IMR-90 (cell line): ENCODE measurements around the gene C3orf52. TPM values are rescaled to one million over a fixed set of nuclear protein-coding genes. Genes with fewer than 3 reads are reported as not detected.

Experiments
- ATAC-seq: fragments of 200-7000 bp; cut with Tn5 transposase; 2 replicates; pipeline ENCODE4 v1.9.1; 2020; ENCODE audit warnings: low read depth, mild to moderate bottlenecking, moderate library complexity
- BruUV-seq: library from RNA; stranded (reverse); fragments of 400-500 nt; replicated peaks from 2 replicates; lab custom pipeline; 2021; lab: Mats Ljungman, UMichigan
- CTCF ChIA-PET: fragments of 300-600 bp; formaldehyde crosslinking; extraction: SDS; loops from one replicate; lab custom pipeline; 2021; ENCODE audit warnings: antibody characterized with exemption; lab: Yijun Ruan, JAX
- POLR2A ChIA-PET: fragments of 300-600 bp; sonication (Branson Sonifier 250); formaldehyde crosslinking; loops from one replicate; lab custom pipeline; 2022; ENCODE audit warnings: antibody characterized with exemption; ENCODE audit not compliant: unreplicated experiment; lab: Charles Lee
- DNase-seq: peaks from one replicate; pipeline ENCODE4 v3.0.0; 2013
- H2AFZ ChIP-seq: replicated peaks from 2 replicates; pipeline ENCODE3; 2013; ENCODE audit warnings: low read length, mild to moderate bottlenecking; ENCODE audit not compliant: poor library complexity
- H2AK5ac ChIP-seq: 2 replicates; pipeline ENCODE4 v1.6.1; 2013; ENCODE audit warnings: low read depth, low read length, inconsistent platforms
- H2AK9ac ChIP-seq: replicated peaks from 2 replicates; pipeline ENCODE3; 2013; ENCODE audit warnings: mild to moderate bottlenecking, low read depth, low read length, moderate library complexity; ENCODE audit not compliant: poor library complexity
- H2BK120ac ChIP-seq: 2 replicates; pipeline ENCODE4 v1.6.1; 2013; ENCODE audit warnings: low read depth, low read length, inconsistent platforms
- H2BK15ac ChIP-seq: 3 replicates; pipeline ENCODE4 v1.6.1; 2013; ENCODE audit warnings: low read depth, low read length, inconsistent platforms
- H2BK20ac ChIP-seq: 2 replicates; pipeline ENCODE4 v1.6.1; 2013; ENCODE audit warnings: low read depth, mild to moderate bottlenecking, inconsistent platforms, low read length, moderate library complexity
- H2BK5ac ChIP-seq: 2 replicates; pipeline ENCODE4 v1.6.1; 2013; ENCODE audit warnings: mild to moderate bottlenecking, low read depth, low read length, inconsistent platforms; ENCODE audit not compliant: poor library complexity, severe bottlenecking
- H3K14ac ChIP-seq: replicated peaks from 2 replicates; pipeline ENCODE4 v1.6.1; 2013; ENCODE audit warnings: low read depth, low read length, inconsistent platforms
- H3K18ac ChIP-seq: 2 replicates; pipeline ENCODE4 v1.6.1; 2013; ENCODE audit warnings: low read depth, low read length, control low read depth
- H3K23ac ChIP-seq: 2 replicates; pipeline ENCODE4 v1.6.1; 2013; ENCODE audit warnings: low read depth, low read length, inconsistent platforms
- H3K27ac ChIP-seq: 2 replicates; pipeline ENCODE4 v1.5.1; 2013; ENCODE audit warnings: mild to moderate bottlenecking, control low read depth, low read length; ENCODE audit not compliant: insufficient read depth
- H3K27me3 ChIP-seq: 2 replicates; pipeline ENCODE4 v1.6.1; 2013; ENCODE audit warnings: low read length; ENCODE audit not compliant: control insufficient read depth, insufficient read depth
- H3K36me3 ChIP-seq: 2 replicates; pipeline ENCODE4 v1.6.1; 2013; ENCODE audit warnings: low read length, mixed read lengths; ENCODE audit not compliant: control insufficient read depth, insufficient read depth
- H3K4ac ChIP-seq: 2 replicates; pipeline ENCODE4 v1.6.1; 2013; ENCODE audit warnings: low read depth, low read length, inconsistent platforms
- H3K4me1 ChIP-seq: 2 replicates; pipeline ENCODE4 v1.6.1; 2013; ENCODE audit warnings: low read length, mixed read lengths; ENCODE audit not compliant: control insufficient read depth, insufficient read depth
- H3K4me2 ChIP-seq: 2 replicates; pipeline ENCODE4 v1.6.1; 2013; ENCODE audit warnings: low read depth, mild to moderate bottlenecking, control low read depth, low read length, moderate library complexity
- H3K4me3 ChIP-seq: 2 replicates; pipeline ENCODE4 v1.5.1; 2013; ENCODE audit warnings: low read depth, mild to moderate bottlenecking, control low read depth, low read length, moderate library complexity; ENCODE audit not compliant: insufficient read depth
- H3K56ac ChIP-seq: 2 replicates; pipeline ENCODE4 v1.6.1; 2013; ENCODE audit warnings: low read length, inconsistent platforms; ENCODE audit not compliant: insufficient read depth; ENCODE audit errors: extremely low read depth
- H3K79me1 ChIP-seq, 2 experiments: 2 replicates each; pipeline ENCODE4 v1.6.1; 2013; ENCODE audit warnings: low read length in 2 of 2, inconsistent platforms in 1 of 2, low read depth in 1 of 2
- H3K9ac ChIP-seq: 2 replicates; pipeline ENCODE4 v1.6.1; 2013; ENCODE audit warnings: low read depth, low read length, control low read depth
- H3K9me1 ChIP-seq: 2 replicates; pipeline ENCODE4 v1.6.1; 2013; ENCODE audit warnings: low read length, inconsistent platforms; ENCODE audit not compliant: insufficient read depth
- H3K9me3 ChIP-seq: 2 replicates; pipeline ENCODE4 v1.6.1; 2013; ENCODE audit warnings: low read length; ENCODE audit not compliant: control insufficient read depth, insufficient read depth
- H4K20me1 ChIP-seq: 2 replicates; pipeline ENCODE4 v1.6.1; 2013; ENCODE audit warnings: low read length, inconsistent platforms; ENCODE audit not compliant: insufficient read depth
- H4K5ac ChIP-seq: 2 replicates; pipeline ENCODE4 v1.6.1; 2013; ENCODE audit warnings: mild to moderate bottlenecking, low read depth, low read length, control low read depth
- H4K8ac ChIP-seq, 2 experiments: 2 replicates each; pipeline ENCODE4 v1.6.1; 2013; ENCODE audit warnings: low read depth in 2 of 2, low read length in 2 of 2, control low read depth in 1 of 2, inconsistent platforms in 1 of 2
- H4K91ac ChIP-seq: 2 replicates; pipeline ENCODE4 v1.6.1; 2013; ENCODE audit warnings: low read depth, low read length, inconsistent platforms; ENCODE audit not compliant: insufficient read depth
- BHLHE40 ChIP-seq: fragments of 150-350 bp; IDR thresholded peaks from 2 replicates; pipeline ENCODE4 v1.6.1; 2016; ENCODE audit warnings: mild to moderate bottlenecking, low read depth, low read length
- CEBPB ChIP-seq: IDR thresholded peaks from 2 replicates; pipeline ENCODE4 v1.6.1; 2012; ENCODE audit warnings: low read depth, low read length, improper control_type of control experiment
- CHD1 ChIP-seq: IDR thresholded peaks from 2 replicates; pipeline ENCODE4 v1.6.1; 2012; ENCODE audit warnings: low read depth, low read length, improper control_type of control experiment
- FOS ChIP-seq: fragments of 150-350 bp; IDR thresholded peaks from 2 replicates; pipeline ENCODE4 v1.6.1; 2016; ENCODE audit warnings: low read depth, low read length
- MAFK ChIP-seq: IDR thresholded peaks from 2 replicates; pipeline ENCODE4 v1.6.1; 2012; ENCODE audit warnings: low read depth, low read length, improper control_type of control experiment
- MAZ ChIP-seq: IDR thresholded peaks from 2 replicates; pipeline ENCODE4 v1.6.1; 2012; ENCODE audit warnings: low read depth, mild to moderate bottlenecking, low read length, improper control_type of control experiment, moderate library complexity, borderline replicate concordance
- MXI1 ChIP-seq: IDR thresholded peaks from 2 replicates; pipeline ENCODE4 v1.6.1; 2012; ENCODE audit warnings: low read depth, mild to moderate bottlenecking, low read length, moderate library complexity, borderline replicate concordance
- NFE2L2 ChIP-seq: fragments of 150-350 bp; IDR thresholded peaks from 2 replicates; pipeline ENCODE4 v1.6.1; 2016; ENCODE audit warnings: low read depth, mild to moderate bottlenecking, low read length
- POLR2A ChIP-seq: IDR thresholded peaks from 2 replicates; pipeline ENCODE4 v1.6.1; 2012; ENCODE audit warnings: mild to moderate bottlenecking, low read depth, low read length
- RAD21 ChIP-seq: IDR thresholded peaks from 2 replicates; pipeline ENCODE4 v1.6.1; 2012; ENCODE audit warnings: low read length, improper control_type of control experiment
- RCOR1 ChIP-seq: IDR thresholded peaks from 2 replicates; pipeline ENCODE4 v1.6.1; 2012; ENCODE audit warnings: mild to moderate bottlenecking, low read length, improper control_type of control experiment; ENCODE audit not compliant: insufficient replicate concordance
- RFX5 ChIP-seq: IDR thresholded peaks from 2 replicates; pipeline ENCODE4 v1.8.0; 2012; ENCODE audit warnings: low read depth, mild to moderate bottlenecking, low read length, moderate library complexity
- SMC3 ChIP-seq: fragments of 150-350 bp; IDR thresholded peaks from 2 replicates; pipeline ENCODE4 v1.6.1; 2016; ENCODE audit warnings: low read depth, mild to moderate bottlenecking, antibody characterized with exemption, low read length, moderate library complexity
- WGBS, 2 experiments: methylation state at CpG; one replicate each; pipeline versions ENCODE4 v1.1.5 to v1.1.7; 2013; ENCODE audit warnings: missing lambda C conversion rate in 2 of 2; ENCODE audit not compliant: insufficient read length in 1 of 2; ENCODE audit errors: extremely low coverage in 2 of 2; 5-methylcytosine and 5-hydroxymethylcytosine counted together
- dilution Hi-C: fragments of 300-500 bp; cut with HindIII; formaldehyde crosslinking; loops from one replicate; pipeline ENCODE4 v1.14.3; 2018; ENCODE audit warnings: low sequenced_read_pairs; ENCODE audit not compliant: unreplicated experiment
- in situ Hi-C: fragments of 300-500 bp; cut with MboI; formaldehyde crosslinking; loops from 3 replicates; pipeline ENCODE4 v1.14.3; 2019; ENCODE audit warnings: low sequenced_read_pairs, inconsistent platforms, mixed read lengths
- intact Hi-C: fragments of 100-400 bp; cut with micrococcal nuclease; formaldehyde crosslinking; loops from 2 replicates; pipeline ENCODE4 v1.10.0; 2022
- polyA plus RNA-seq, 3 experiments: library from polyadenylated mRNA; depleted of rRNA; stranded (reverse); fragments of >200 nt; gene quantifications; 2 replicates each; pipeline ENCODE4 v1.2.3, GENCODE V29; 2012; ENCODE audit warnings: low replicate concordance in 1 of 3
- total RNA-seq: library from RNA; depleted of rRNA; stranded (reverse); fragments of >200 nt; gene quantifications from 2 replicates; pipeline ENCODE4 v1.2.3, GENCODE V29; 2012
- TF ChIP-seq, protein P1 (sequence below): fragments of 150-350 bp; IDR thresholded peaks from 2 replicates; pipeline ENCODE4 v1.6.1; 2016; ENCODE audit warnings: low read depth, mild to moderate bottlenecking, low read length, moderate library complexity, borderline replicate concordance
- TF ChIP-seq, protein P2 (sequence below): conservative IDR thresholded peaks from 2 replicates; pipeline ENCODE4 v1.5.1; 2012; ENCODE audit warnings: mild to moderate bottlenecking, low read depth, low read length, improper control_type of control experiment
- TF ChIP-seq, protein P3 (sequence below): fragments of 150-350 bp; IDR thresholded peaks from 2 replicates; pipeline ENCODE4 v1.6.1; 2017; ENCODE audit warnings: mild to moderate bottlenecking, antibody characterized with exemption, low read length, low read depth

The C3orf52 gene
- total and polyA plus RNA-seq, 2 of the 4 experiments (the other 2 are of a cell fraction), result 7.5 to 12.5 TPM

DNA sequence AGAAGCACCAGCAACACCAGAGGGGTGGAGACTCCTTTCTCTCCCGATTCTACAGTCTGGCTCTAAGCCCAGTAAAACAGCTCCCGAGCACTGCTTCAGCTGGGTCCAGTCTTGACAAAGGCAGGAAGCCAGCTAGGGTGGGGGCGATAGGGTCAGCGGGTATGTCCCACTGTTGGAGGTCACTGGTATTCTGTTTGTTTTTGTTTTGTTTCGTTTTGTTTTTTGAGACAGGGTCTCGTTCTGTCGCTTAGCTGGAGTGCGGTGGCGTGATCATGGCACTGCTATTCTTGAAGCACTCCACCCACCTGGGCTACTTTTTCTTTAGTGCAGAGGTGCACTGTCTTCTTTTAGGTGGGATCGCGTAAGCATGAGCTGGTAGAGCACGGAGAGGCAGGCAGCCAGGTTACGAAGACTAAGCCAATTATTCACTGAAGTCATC is 30.6 kb downstream of the C3orf52 start:
- H3K9me3 ChIP-seq, result no peaks in the 10 kb centered on the region
- no peak overlapping the region for H2AK5ac ChIP-seq
- H3K4ac ChIP-seq, result no peak overlapping the region
- no peak overlapping the region for H3K14ac ChIP-seq
- H2AK9ac ChIP-seq, result no peak overlapping the region
- H2BK15ac ChIP-seq, result no peak overlapping the region
- no peak for ATAC-seq
- TF ChIP-seq MAFK, result no peak
- no peak for TF ChIP-seq CEBPB
- no peak for TF ChIP-seq RCOR1
- TF ChIP-seq RAD21, result no peak
- no peak for TF ChIP-seq MAZ
- TF ChIP-seq RFX5, result no peak
- TF ChIP-seq, protein P1, sequence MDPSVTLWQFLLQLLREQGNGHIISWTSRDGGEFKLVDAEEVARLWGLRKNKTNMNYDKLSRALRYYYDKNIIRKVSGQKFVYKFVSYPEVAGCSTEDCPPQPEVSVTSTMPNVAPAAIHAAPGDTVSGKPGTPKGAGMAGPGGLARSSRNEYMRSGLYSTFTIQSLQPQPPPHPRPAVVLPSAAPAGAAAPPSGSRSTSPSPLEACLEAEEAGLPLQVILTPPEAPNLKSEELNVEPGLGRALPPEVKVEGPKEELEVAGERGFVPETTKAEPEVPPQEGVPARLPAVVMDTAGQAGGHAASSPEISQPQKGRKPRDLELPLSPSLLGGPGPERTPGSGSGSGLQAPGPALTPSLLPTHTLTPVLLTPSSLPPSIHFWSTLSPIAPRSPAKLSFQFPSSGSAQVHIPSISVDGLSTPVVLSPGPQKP, result no peak
- no peak for TF ChIP-seq NFE2L2
- TF ChIP-seq SMC3, result no peak
- TF ChIP-seq BHLHE40, result no peak
- no peak for TF ChIP-seq POLR2A
- TF ChIP-seq, protein P2, sequence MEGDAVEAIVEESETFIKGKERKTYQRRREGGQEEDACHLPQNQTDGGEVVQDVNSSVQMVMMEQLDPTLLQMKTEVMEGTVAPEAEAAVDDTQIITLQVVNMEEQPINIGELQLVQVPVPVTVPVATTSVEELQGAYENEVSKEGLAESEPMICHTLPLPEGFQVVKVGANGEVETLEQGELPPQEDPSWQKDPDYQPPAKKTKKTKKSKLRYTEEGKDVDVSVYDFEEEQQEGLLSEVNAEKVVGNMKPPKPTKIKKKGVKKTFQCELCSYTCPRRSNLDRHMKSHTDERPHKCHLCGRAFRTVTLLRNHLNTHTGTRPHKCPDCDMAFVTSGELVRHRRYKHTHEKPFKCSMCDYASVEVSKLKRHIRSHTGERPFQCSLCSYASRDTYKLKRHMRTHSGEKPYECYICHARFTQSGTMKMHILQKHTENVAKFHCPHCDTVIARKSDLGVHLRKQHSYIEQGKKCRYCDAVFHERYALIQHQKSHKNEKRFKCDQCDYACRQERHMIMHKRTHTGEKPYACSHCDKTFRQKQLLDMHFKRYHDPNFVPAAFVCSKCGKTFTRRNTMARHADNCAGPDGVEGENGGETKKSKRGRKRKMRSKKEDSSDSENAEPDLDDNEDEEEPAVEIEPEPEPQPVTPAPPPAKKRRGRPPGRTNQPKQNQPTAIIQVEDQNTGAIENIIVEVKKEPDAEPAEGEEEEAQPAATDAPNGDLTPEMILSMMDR, result no peak
- TF ChIP-seq FOS, result no peak
- no peak for TF ChIP-seq CHD1
- no peak for TF ChIP-seq MXI1
- TF ChIP-seq, protein P3, sequence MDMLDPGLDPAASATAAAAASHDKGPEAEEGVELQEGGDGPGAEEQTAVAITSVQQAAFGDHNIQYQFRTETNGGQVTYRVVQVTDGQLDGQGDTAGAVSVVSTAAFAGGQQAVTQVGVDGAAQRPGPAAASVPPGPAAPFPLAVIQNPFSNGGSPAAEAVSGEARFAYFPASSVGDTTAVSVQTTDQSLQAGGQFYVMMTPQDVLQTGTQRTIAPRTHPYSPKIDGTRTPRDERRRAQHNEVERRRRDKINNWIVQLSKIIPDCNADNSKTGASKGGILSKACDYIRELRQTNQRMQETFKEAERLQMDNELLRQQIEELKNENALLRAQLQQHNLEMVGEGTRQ, result no peak
- peaks cover 6% of the 10 kb centered on the region for H3K36me3 ChIP-seq
- H2BK5ac ChIP-seq, result no peak overlapping the region
- H3K23ac ChIP-seq, result no peak overlapping the region
- dilution Hi-C loops, result no loop called here
- in situ Hi-C loops, result no loop called here
- H3K79me1 ChIP-seq, result peaks cover 0 to 5% of the 10 kb centered on the region in 2 experiments; a peak in 1 of 4 replicates
- intact Hi-C loops, result no loop called here
- no peak overlapping the region for H3K56ac ChIP-seq
- BruUV-seq, result no TSS peak
- no peak overlapping the region for H2BK120ac ChIP-seq
- H3K18ac ChIP-seq, result no peak overlapping the region
- ChIA-PET CTCF (no interaction called here), POLR2A (no interaction called here)
- WGBS, 2 experiments, result 20% methylated on average over 1 of the region's 13 CpGs; no CpG with 5 or more reads in 1 of the 2 experiments
- no peak for DNase-seq
- H4K5ac ChIP-seq, result no peak overlapping the region
- H2AFZ ChIP-seq, result no peak overlapping the region
- no peak overlapping the region for H3K9ac ChIP-seq
- H2BK20ac ChIP-seq, result no peak overlapping the region
- no peak overlapping the region for H3K4me3 ChIP-seq
- no peaks in the 10 kb centered on the region for H3K27me3 ChIP-seq
- no peaks in the 10 kb centered on the region for H3K4me1 ChIP-seq
- no peak overlapping the region for H4K91ac ChIP-seq
- H4K8ac ChIP-seq, result no peak overlapping the region
- no peaks in the 10 kb centered on the region for H4K20me1 ChIP-seq
- H3K27ac ChIP-seq, result no peak overlapping the region
- no peaks in the 10 kb centered on the region for H3K9me1 ChIP-seq
- H3K4me2 ChIP-seq, result no peak overlapping the region
